Activated naive CD4-positive, alpha-beta T cell treated with anti-CD3 and anti-CD28 coated beads, Interleukin-2, amount 50 U/mL, for 72 hours (primary cell): ENCODE results near the gene SUMO3. TPM values are rescaled to one million over a fixed set of nuclear protein-coding genes. Genes with fewer than 3 reads are reported as not detected.

Experiments used
- ATAC-seq, 2 donors: fragments of 150-1000 bp; cut with Tn5 transposase; 2 replicates each; pipeline ENCODE4 v1.10.0; 2021; ENCODE audit warnings: mild to moderate bottlenecking in 2 of 2, moderate library complexity in 2 of 2
- DNase-seq, 2 donors: peaks; one replicate each; pipeline ENCODE4 v3.0.0; 2021 to 2022; ENCODE audit warnings: low spot score in 2 of 2
- H3K27ac Mint-ChIP-seq, 2 donors: one replicate each; pipeline ENCODE4 v1.8.0; 2022; ENCODE audit warnings: mild to moderate bottlenecking in 2 of 2, mixed read lengths in 2 of 2
- H3K36me3 Mint-ChIP-seq, 2 donors: one replicate each; pipeline ENCODE4 v1.8.0; 2022; ENCODE audit warnings: mixed read lengths in 2 of 2
- H3K9me3 Mint-ChIP-seq, 2 donors: one replicate each; pipeline ENCODE4 v1.8.0; 2022; ENCODE audit warnings: mixed read lengths in 2 of 2
- total RNA-seq, 2 donors: library from RNA; stranded (reverse); gene quantifications; one replicate each; pipeline ENCODE4 v1.2.3, GENCODE V29; 2022

The SUMO3 gene
- total RNA-seq, 2 donors from 2014 or later = 72.8 to 81.2 TPM

GRCh38 chr21:44850208-44850800 is 32.4 kb upstream of the SUMO3 start:
- Mint-ChIP-seq H3K36me3 (peaks cover 11 to 38% of the 10 kb centered on the region in 2 donors), H3K27ac (no peak overlapping the region), H3K9me3 (no peaks in the 10 kb centered on the region)
- ATAC-seq (no peak), DNase-seq (peak in 1 of 2 donors; percentile 37)

- Mint-ChIP-seq H3K9me3 (no peaks in the 10 kb centered on the region), H3K36me3 (peaks cover 11 to 34% of the 10 kb centered on the region in 2 donors), H3K27ac (no peak overlapping the region)
- DNase-seq (peak in 1 of 2 donors; percentile 39), ATAC-seq (no peak)
Observed at GRCh38 chr21:44849616-44850130, 31.8 kb upstream of the SUMO3 start.

GRCh38 chr21:44848821-44849521 is 31.1 kb upstream of the SUMO3 start:
- ATAC-seq (no peak), DNase-seq (peak in 1 of 2 donors; percentile 31)
- H3K27ac Mint-ChIP-seq = no peak overlapping the region
- no peaks in the 10 kb centered on the region for H3K9me3 Mint-ChIP-seq
- H3K36me3 Mint-ChIP-seq = peaks cover 8 to 27% of the 10 kb centered on the region in 2 donors

- DNase-seq (peak in 1 of 2 donors; percentile 52), ATAC-seq (no peak)
- H3K9me3 Mint-ChIP-seq = no peaks in the 10 kb centered on the region
- peaks cover 5 to 17% of the 10 kb centered on the region in 2 donors for H3K36me3 Mint-ChIP-seq
- peak overlapping the region in 1 of 2 donors; percentile 85 for H3K27ac Mint-ChIP-seq
Observed at GRCh38 chr21:44847261-44848056, 29.6 kb upstream of the SUMO3 start.

GRCh38 chr21:44846485-44847260 is 28.8 kb upstream of the SUMO3 start:
- DNase-seq = peak in 1 of 2 donors; percentile 45
- peak; percentile 55 to 71 for ATAC-seq
- Mint-ChIP-seq H3K36me3 (peaks cover 5 to 9% of the 10 kb centered on the region in 2 donors), H3K9me3 (no peaks in the 10 kb centered on the region), H3K27ac (peak overlapping the region; percentile 33 to 85)

GRCh38 chr21:44846224-44846484 is 28.3 kb upstream of the SUMO3 start:
- Mint-ChIP-seq H3K36me3 (peaks cover 4% of the 10 kb centered on the region in 2 donors), H3K27ac (peak overlapping the region; percentile 33 to 85), H3K9me3 (no peaks in the 10 kb centered on the region)
- peak in 1 of 2 donors; percentile 53 for DNase-seq
- ATAC-seq = no peak

- peak overlapping the region in 1 of 2 donors; percentile 85 for H3K27ac Mint-ChIP-seq
- no peaks in the 10 kb centered on the region for H3K9me3 Mint-ChIP-seq
- peak; percentile 79 to 87 for ATAC-seq
Observed at GRCh38 chr21:44845418-44846223, 27.8 kb upstream of the SUMO3 start.

GRCh38 chr21:44844256-44844655 is 26.4 kb upstream of the SUMO3 start:
- Mint-ChIP-seq H3K9me3 (no peaks in the 10 kb centered on the region), H3K36me3 (no peaks in the 10 kb centered on the region), H3K27ac (no peak overlapping the region)
- DNase-seq (no peak), ATAC-seq (no peak)

More at GRCh38 chr21:44845418-44846223, 27.8 kb upstream of the SUMO3 start:
- DNase-seq = peak; percentile 69 to 75
- no peaks in the 10 kb centered on the region for H3K36me3 Mint-ChIP-seq

- DNase-seq = no peak
- Mint-ChIP-seq H3K9me3 (no peaks in the 10 kb centered on the region), H3K27ac (no peak overlapping the region), H3K36me3 (no peaks in the 10 kb centered on the region)
- ATAC-seq = no peak
Observed at GRCh38 chr21:44842721-44843445, 25.0 kb upstream of the SUMO3 start.

GRCh38 chr21:44842087-44842486 is 24.2 kb upstream of the SUMO3 start:
- no peak overlapping the region for H3K27ac Mint-ChIP-seq
- H3K9me3 Mint-ChIP-seq = no peaks in the 10 kb centered on the region
- no peak for DNase-seq
- no peak for ATAC-seq
- H3K36me3 Mint-ChIP-seq = no peaks in the 10 kb centered on the region

GRCh38 chr21:44840771-44841170 is 22.9 kb upstream of the SUMO3 start:
- ATAC-seq (no peak), DNase-seq (no peak)
- H3K9me3 Mint-ChIP-seq = no peaks in the 10 kb centered on the region
- no peak overlapping the region for H3K27ac Mint-ChIP-seq
- no peaks in the 10 kb centered on the region for H3K36me3 Mint-ChIP-seq

- ATAC-seq (no peak), DNase-seq (no peak)
- Mint-ChIP-seq H3K36me3 (no peaks in the 10 kb centered on the region), H3K9me3 (no peaks in the 10 kb centered on the region), H3K27ac (peak overlapping the region in 1 of 2 donors; percentile 33)
Observed at GRCh38 chr21:44838951-44839350, 21.1 kb upstream of the SUMO3 start.

GRCh38 chr21:44838039-44838895 is 20.4 kb upstream of the SUMO3 start:
- Mint-ChIP-seq H3K9me3 (no peaks in the 10 kb centered on the region), H3K36me3 (no peaks in the 10 kb centered on the region), H3K27ac (peak overlapping the region in 1 of 2 donors; percentile 33)
- DNase-seq (no peak), ATAC-seq (no peak)

GRCh38 chr21:44837537-44837936 is 19.7 kb upstream of the SUMO3 start:
- ATAC-seq = no peak
- Mint-ChIP-seq H3K36me3 (no peaks in the 10 kb centered on the region), H3K9me3 (no peaks in the 10 kb centered on the region), H3K27ac (no peak overlapping the region)
- DNase-seq = no peak
